NCI-H345 (cell line): Measurements from ENCODE around the gene ELP5.

Experiments used
- DNase-seq: peaks from one replicate; lab custom pipeline; 2025; lab: John Stamatoyannopoulos, UW

Gene ELP5

DNA sequence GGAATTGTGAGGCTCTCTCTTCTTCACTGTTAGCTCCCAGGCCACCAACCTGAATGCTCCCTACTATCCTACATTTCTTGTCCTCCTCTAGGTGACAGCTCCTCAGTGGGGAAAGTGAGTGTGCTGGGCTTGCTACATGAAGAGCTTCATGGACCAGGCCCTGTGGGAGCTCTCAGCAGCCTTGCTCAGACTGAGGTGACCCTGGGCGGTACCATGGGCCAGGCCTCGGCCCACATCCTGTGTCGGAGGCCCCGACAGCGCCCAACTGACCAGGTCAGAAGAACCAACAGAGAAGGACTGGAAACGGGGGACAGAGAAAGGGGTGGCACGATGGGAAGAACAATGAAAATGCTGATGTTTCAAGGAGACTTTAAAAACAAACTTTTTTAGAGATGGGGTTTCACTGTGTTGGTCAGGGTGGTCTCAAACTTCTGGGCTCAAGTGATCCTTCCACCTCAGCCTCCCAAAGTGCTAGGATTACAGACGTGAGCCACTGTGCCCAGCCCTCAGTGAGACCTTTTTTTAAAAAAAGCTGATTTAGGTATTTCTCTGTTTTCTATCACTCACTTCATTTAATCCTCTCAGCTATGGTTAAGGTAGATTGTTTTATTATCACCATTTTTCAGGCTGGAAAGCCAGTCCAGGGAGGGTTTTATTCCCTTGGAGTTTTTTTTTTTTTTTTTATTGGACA is 4.9 kb downstream of the ELP5 start:
- no peak for DNase-seq

DNA sequence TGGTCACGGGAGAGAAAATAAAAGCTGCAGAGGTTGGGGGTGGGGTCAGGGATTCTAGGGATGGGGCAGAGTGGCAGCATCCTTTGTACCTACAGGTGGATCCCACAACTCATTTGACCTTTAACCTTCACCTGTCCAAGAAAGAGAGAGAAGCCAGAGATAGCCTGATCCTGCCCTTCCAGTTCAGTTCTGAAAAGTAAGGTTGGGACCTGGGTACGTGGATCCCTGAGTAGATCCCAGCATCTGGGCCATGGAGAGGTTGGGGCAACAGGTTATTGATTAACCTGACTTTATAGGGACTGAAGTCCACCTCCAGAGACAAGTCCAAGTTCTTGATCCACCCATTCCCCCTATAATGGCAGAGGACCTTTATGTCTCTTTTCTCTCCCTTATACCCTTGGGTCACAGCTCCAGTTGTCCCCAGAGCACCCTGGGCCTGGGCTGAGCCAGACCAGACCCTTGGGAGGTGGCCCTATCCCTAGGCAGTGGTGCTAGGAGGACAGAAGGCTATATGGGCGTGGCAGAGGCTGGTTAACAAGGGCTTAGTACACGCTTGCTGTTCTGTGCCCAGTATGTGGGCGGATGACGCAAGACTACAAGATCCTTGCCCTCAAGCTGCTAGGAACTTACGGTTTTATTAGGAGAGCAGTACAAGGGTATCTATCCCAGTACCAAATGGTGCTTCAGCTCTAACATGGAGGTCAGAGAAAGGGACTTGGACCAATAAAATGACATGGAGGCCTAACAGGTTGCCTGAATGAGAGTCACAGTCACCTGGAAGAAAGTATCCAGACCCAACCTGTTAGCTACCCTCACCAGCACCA is 6.9 kb downstream of the ELP5 start:
- DNase-seq, result no peak

DNA sequence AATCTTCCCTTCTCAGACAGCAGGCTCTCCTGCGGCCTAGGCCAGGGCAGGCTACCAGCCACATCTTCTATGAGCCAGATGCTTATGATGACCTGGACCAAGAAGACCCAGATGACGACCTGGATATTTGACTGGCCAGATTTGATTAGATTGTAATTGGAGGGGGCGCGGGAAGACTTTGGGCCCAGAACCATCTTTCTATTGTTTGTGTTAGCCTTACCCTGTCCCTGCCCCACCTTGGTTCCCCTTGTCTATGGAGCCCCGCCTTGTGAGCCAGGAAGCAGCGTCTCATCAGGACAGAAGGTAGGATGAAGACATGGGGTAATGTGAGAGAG is 7.5 kb downstream of the ELP5 start:
- no peak for DNase-seq

DNA sequence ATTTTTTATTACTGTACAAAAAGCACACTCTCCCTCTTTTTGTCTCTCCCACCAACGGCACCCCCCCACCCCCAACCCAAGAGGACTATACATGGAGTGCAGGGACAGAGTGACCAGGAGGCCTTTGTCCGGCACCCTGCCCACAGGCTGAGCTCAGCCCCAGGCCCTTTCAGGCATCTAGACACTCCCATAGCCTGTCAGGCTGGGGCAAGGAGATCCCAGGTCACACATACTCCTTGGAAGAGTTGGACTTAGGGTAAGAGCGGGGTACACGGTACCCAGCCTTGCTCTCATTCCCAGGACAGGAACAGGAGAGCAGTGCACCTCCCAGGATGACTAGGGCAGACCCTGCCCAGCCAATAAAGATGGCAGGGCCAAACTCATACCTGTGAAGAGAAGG is 8.1 kb downstream of the ELP5 start:
- DNase-seq, result no peak

DNA sequence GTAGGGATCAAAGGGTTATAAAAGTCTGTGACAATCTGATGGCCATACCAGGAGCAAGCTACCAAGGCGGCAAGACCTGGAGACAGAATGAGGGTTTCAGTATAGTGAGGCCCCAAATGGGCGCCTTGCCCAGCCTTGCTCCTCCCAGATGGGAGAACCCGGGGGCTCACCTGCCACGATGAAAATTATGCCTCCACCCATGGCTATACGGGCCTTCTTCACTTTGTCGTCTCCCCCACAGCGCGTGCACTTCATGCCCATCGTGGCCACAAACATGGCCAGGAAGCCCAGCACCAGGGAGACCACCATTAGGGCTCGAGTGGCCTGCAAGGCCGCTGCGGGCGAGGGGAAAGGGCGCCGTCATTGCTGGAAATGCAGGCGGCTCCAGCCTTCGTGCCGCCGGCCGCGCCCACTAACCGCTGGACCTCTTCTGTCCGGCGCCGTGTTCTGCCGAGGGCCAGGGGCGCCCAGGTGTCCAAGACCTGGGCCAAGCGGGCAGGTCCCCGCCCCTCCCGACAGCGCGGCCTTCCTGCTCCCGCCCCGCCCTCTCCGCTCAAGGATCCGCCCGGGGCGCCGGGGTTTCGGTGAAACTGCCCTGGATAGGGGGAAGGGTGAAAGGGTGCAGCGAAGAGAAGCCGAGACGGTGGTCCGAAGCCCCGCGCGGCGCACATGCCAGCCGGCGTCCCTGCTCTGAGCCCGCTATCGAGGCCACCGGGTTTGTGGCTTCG is 8.8 kb downstream of the ELP5 start:
- peak; percentile 27 for DNase-seq

DNA sequence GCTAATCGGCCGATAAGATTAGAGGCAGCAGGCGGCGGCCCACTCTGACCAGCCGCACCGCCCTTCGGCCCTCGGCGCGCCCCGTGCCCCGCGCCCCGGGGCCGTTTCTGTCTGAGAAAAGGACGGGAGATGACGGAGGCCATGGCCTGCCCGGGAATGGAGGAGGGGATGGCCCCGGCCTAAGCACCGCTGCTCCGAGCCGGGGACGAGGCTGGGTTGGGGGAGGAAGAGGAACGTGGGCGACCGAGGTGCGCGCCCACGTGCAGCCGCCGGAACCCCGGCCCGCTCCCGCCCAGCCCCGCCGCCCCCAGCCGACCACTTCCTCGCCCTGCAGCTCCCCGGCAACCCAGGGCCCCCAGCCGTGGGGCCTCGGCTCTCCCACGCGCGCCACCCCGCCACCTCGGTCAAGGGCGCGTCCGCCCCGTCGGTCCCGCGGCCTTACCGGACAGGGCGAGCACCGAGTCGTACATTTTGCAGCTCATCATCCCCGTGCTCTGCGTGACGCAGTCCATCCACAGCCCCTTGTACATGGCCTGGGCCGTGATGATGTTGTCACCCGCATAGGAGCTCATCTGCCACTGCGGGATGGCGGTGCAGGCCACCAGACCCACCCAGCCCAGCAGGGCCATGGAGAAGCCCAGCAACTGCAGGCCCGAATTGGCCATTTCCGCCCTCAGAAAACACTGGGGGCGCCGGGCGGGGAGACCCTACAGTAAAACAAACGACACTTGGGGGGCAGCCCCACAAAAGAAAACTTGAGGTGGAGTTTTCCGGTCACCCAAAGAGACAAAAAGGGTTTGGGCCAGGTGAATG is 9.6 kb downstream of the ELP5 start:
- DNase-seq, result no peak

DNA sequence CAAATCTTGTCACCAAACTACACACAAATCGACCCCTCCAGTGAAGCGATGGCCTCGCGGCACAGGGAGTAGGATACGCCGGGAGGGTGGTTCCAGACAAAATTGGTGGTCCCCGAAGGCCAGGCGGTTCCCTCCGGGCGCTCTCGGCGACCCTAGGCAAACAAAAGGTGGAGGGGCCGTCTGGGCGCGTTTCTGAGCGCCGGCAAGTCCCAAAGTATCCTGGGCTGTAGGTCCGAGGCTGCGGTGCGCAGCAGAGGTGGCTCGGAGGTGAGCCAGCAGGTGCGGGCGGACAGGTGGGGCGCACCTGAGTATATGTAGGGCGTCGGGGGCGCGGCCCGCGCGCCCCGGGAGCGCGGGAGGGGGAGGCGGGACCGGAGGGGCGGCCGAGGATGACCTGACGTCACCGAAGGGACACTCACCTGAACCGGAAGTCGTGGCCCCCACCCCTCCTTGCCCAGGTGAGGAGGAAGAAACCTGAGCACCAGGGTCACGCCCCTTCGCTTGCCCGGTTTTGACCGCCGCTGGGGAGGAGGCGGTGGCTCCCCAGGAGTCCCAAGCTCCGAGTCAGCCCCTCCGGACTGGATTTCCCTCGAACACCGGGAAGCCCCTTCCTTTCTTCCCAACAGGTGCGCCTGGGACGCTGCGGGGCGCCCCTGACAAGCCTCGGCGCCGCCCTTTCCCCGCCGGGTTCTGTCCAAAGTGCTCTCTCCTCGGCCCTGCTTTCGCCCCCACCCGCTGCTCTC is 10.3 kb downstream of the ELP5 start, which contains the start of gene CLDN7:
CLDN7 (minus strand) TSS at position 287 of the 743 bp plus-strand sequence. CDS start 435 bp downstream, outside the sequence.
- peak; percentile 87 for DNase-seq

DNA sequence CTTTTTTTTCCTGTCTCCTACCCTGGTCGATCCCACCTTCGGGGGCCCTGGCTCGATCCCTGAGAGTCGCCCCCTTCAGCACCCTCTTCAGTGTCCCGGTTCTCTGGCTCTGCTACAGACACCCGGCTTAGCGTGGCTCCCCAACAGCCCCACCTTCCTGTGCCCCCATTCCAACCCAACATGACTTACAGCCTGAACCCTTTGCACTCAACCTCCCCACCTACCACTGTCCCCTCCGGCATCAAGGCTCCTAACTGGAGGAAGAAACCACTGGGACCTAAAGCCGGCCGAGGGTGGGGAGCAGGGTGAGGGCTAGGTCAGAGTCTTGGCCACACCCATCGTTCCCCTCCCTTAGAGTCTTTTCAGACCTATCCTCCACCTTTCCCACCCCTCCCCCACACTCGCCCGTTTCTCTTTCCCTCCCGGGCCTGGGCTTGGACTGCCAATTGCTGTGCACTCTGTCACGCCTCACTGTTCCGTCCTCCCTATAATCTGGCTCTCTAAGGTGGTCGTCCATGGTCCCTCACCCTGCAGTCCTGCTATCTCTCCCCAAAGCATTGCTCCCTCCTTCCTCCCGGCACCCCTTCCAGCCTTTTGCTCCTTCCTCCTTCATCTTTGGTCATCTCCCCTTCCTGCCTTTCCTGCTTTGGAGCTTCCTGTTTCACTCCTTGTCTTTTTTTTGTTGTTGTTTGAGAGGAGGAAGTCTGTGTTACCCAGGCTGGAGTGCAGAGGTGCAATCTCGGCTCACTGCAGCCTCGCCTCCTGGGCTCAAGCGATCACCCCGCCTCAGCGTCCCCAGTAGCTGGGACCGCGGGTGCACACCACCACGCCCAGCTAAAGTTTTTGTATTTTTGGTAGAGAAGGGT is 11.2 kb downstream of the ELP5 start:
- DNase-seq, result peak; percentile 22

DNA sequence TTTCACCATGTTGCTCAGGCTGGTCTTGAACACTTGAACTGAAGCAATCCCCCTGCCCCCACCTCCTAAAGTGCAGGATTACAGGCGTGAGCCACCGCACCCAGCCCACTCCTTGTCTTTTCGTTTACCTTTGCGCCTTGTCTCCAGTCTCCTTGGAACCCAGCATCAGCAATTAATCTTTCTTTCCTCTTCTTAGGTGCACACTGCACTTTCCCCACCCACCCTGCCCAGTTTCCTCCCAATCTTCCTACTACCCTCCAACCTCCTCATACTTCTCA is 11.7 kb downstream of the ELP5 start:
- DNase-seq, result no peak

DNA sequence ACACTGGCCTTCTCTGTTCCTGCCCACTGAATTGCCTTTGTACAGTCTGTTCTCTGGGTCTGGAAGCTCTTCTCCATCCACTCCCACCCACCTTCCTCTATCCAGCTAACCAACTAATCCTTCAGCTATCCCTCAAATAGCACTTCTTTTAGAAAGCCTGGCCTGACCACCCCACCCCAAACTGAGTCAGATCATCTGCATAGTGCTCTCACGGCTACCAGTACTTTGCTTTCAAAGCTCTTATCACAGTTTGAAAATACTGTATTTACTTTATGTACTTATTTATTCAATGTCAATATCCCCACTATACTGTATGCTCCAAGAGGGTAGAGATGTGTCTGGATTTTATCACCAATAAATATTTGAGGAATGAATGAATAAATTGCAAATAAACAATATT is 14.8 kb downstream of the ELP5 start:
- DNase-seq, result no peak

DNA sequence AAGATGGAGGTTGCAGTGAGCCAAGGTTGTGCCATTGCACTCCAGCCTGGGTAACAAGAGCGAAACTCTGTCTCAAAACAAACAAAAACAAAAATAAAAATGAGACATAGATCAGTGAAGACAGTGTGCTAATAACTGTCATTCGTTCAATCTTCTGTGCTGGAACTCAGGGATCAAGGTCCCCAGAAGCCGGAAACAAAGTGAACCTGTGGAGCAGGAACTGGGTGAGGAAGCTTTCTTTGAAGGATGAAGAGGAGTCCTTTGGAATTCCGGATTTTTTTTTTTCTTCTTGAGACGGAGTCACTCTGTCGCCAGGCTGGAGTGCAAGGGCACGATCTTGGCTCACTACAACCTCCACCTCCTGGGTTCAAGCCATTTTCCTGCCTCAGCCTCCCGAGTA is 27.4 kb downstream of the ELP5 start:
- DNase-seq, result no peak

DNA sequence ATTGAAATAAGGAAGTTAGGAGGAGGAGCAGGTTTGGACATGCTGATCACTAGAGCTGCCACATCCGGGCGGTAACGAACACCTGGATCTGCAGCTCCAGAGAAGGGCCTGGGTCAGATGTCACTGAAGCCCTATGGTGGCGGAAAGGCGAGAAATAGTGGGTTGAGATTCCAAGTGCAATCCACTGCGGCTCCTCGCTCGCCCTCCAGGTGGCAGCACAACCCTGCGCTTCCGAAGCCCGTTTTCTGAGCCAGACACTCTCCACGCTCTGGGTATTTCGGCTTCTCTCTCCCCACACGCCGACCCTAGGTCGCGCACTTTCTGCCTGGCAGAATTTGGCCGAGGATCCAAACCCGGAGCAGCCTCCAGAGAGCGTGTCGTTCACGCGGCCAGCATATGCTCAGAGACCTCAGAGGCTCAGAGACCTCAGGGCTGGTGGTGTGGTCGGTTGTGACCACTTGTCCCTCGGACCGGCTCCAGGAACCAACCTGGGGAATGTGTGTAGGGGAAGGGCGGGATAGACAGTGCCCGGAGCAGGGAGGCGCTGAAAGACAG is 28.6 kb downstream of the ELP5 start:
- DNase-seq, result peak; percentile 80

DNA sequence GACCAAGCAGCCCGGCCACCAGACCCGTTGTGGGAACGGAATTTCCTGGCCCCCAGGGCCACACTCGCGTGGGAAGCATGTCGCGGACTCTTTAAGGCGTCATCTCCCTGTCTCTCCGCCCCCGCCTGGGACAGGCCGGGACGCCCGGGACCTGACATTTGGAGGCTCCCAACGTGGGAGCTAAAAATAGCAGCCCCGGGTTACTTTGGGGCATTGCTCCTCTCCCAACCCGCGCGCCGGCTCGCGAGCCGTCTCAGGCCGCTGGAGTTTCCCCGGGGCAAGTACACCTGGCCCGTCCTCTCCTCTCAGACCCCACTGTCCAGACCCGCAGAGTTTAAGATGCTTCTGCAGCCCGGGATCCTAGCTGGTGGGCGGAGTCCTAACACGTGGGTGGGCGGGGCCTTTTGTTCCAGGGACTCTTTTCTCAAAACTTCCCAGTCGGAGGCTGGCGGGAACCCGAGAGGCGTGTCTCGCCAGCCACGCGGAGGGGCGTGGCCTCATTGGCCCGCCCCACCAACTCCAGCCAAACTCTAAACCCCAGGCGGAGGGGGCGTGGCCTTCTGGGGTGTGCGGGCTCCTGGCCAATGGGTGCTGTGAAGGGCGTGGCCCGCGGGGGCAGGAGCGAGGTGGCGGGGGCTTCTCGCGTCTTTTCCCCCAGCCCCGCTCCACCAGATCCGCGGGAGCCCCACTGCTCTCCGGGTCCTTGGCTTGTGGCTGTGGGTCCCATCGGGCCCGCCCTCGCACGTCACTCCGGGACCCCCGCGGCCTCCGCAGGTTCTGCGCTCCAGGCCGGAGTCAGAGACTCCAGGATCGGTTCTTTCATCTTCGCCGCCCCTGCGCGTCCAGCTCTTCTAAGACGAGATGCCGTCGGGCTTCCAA is 29.3 kb downstream of the ELP5 start, which contains the start of gene SLC2A4:
SLC2A4 (plus strand) TSS at position 645 of the 879 bp plus-strand sequence; CDS start at position 862, 217 bp downstream.
- peak; percentile 88 for DNase-seq

DNA sequence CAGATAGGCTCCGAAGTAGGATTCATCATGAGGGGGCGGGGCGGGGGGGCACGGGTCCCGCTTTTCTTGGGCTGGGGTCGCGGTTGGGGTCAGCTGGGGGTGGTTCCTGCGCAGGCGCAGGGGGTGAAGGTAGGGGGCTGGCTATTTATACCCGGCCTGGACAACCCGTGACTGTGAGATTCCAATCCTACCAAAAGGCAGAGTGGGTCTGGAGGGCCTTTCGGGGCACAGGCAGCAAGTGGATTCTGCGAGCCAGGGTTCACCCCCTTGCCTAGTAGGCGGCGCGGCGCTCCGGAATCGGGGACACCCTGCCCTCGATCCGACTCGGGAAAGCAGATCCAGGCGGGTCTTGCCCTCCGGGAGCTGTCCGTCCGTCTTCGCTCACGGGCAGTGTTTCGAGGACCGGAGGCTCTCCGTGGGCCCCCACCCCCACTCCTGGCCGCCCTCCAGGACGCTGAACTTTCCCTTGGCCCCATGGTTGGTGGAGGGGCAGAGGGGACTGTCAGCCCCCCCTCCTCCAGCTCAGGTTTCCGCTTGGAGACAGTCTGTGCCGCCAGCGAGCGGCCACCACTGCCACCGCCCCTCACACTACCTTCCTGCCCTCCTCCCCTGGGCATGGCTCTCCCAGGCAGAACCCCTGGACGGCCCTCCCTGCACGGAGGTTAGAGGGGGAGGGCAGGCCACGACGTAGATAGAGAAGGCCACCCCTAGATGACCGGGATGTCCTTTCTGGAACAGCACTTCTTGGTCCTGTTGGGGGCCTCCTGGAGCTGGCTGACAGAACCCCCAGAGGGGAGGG is 30.1 kb downstream of the ELP5 start:
- DNase-seq, result no peak

DNA sequence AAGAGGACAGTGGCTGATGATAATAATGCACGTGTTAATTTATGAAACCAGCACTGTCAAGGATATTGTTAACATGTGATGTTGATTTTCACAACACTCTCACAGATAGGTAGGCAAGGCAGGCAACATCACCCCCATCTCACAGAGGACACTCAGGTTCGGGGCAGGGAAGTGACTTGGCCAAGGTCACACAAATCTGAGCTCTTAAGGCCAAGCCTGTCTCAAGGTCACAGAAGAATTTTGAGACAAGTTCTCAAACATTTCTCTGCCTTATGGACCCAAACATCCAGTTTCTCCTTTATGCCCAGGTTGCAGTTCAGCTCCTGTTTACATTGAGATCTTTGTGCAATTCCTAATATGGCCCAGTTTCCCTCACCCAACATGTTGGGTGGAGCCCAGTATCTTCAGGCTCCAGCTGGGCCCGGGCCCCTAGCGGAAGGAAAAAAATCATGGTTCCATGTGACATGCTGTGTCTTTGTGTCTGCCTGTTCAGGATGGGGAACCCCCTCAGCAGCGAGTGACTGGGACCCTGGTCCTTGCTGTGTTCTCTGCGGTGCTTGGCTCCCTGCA is 30.8 kb downstream of the ELP5 start:
- DNase-seq, result no peak

DNA sequence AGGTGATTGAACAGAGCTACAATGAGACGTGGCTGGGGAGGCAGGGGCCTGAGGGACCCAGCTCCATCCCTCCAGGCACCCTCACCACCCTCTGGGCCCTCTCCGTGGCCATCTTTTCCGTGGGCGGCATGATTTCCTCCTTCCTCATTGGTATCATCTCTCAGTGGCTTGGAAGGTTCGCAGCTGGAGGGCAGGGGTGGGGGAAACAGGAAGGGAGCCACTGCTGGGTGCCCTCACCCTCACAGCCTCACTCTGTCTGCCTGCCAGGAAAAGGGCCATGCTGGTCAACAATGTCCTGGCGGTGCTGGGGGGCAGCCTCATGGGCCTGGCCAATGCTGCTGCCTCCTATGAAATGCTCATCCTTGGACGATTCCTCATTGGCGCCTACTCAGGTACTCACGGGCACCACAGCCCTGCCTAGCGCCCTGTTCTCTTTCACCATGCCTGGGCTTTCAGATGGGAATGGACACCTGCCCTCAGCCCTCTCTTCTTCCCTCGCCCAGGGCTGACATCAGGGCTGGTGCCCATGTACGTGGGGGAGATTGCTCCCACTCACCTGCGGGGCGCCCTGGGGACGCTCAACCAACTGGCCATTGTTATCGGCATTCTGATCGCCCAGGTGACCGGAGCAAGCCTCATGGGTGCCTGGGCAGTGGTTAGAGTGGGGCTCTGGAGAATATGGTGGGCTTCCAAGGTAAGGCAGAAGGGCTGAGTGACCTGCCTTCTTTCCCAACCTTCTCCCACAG is 31.6 kb downstream of the ELP5 start:
- DNase-seq, result no peak

DNA sequence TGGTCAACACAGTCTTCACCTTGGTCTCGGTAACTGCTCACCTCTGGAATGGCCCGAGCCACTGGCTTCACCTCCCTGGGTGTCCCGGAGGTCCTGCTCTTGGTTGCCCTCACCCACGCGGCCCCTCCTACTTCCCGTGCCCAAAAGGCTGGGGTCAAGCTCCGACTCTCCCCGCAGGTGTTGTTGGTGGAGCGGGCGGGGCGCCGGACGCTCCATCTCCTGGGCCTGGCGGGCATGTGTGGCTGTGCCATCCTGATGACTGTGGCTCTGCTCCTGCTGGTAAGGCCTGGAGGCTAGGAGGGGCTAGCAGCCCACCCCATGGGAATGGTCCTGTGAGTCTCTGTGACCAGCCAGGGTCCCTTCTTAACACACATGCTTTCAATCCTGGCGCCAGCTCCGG is 32.9 kb downstream of the ELP5 start:
- no peak for DNase-seq
